ENCODE data around the gene HRAS. TPM values are rescaled to one million over a fixed set of nuclear protein-coding genes. Genes with fewer than 3 reads are reported as not detected.
A peak's percentile ranks its signal among the peaks of the same experiment; 100 is the strongest.

Gene HRAS
- polyA plus RNA-seq, 1 experiment, result 44.7 TPM

DNA sequence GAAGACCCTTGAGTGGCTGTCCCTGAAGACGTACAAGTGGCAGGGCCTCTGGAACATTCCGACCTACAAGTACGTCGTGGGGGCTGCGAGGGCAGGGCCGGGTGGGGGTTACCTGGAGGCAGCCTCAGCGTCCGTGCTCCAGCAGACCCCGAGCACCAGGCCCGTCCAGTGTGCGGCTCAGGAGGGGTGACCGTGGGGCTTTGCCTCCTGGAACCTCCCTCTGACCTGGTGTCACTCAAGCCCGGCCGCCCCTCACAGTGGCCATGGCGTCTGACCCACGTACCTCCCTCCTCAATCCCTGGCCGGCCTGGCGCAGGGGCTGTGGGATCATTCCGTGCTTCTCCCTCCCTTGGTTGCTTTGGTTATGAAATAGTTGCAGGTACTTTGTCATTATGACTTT lies 46.8 kb downstream of the HRAS start:
- Histone ChIP-seq H3K27me3 (ENCODE audit: control insufficient read depth, insufficient read depth, low read length) (no peaks in the 10 kb centered on the region), H3K27ac (ENCODE audit: low read depth, low read length) (no peak overlapping the region), H3K9me3 (ENCODE audit: control insufficient read depth, insufficient read depth, low read length) (peaks cover 19% of the 10 kb centered on the region; the same call in 1 of the 2 replicates), H3K4me3 (ENCODE audit: low read depth, low read length) (no peak overlapping the region)
- ChIA-PET CTCF (no interaction called here), POLR2A (no interaction called here)
- no peak for TF ChIP-seq CTCF (IDR thresholded peaks at IDR 0.05; ENCODE audit: low read depth, low read length)
- no peak for DNase-seq (ENCODE audit: low read depth, low spot score)

- Histone ChIP-seq H3K9me3 (ENCODE audit: control insufficient read depth, insufficient read depth, low read length) (peaks cover 19% of the 10 kb centered on the region; the same call in 1 of the 2 replicates), H3K27me3 (ENCODE audit: control insufficient read depth, insufficient read depth, low read length) (no peaks in the 10 kb centered on the region), H3K4me3 (ENCODE audit: low read depth, low read length) (no peak overlapping the region), H3K27ac (ENCODE audit: low read depth, low read length) (no peak overlapping the region)
- no peak for DNase-seq (ENCODE audit: low read depth, low spot score)
- no peak for TF ChIP-seq CTCF (IDR thresholded peaks at IDR 0.05; ENCODE audit: low read depth, low read length)
- ChIA-PET CTCF (no interaction called here), POLR2A (no interaction called here)
Observed at GRCh38 chr11:488062-488461, 47.3 kb downstream of the HRAS start.

- Histone ChIP-seq H3K9me3 (ENCODE audit: control insufficient read depth, insufficient read depth, low read length) (peaks cover 19% of the 10 kb centered on the region), H3K27me3 (ENCODE audit: control insufficient read depth, insufficient read depth, low read length) (no peaks in the 10 kb centered on the region), H3K4me3 (ENCODE audit: low read depth, low read length) (no peak overlapping the region), H3K27ac (ENCODE audit: low read depth, low read length) (no peak overlapping the region)
- ChIA-PET POLR2A (no interaction called here), CTCF (no interaction called here)
- TF ChIP-seq CTCF (IDR thresholded peaks at IDR 0.05; ENCODE audit: low read depth, low read length), result no peak
- DNase-seq (ENCODE audit: low read depth, low spot score), result no peak
Observed at GRCh38 chr11:487571-488021, 47.8 kb downstream of the HRAS start.

- ChIA-PET CTCF (interaction anchor here (0.5 kb wide), 1 partner anchor 33 kb away, joined by 6 read pairs; no protein-coding TSS in a partner anchor), POLR2A (no interaction called here)
- TF ChIP-seq CTCF (IDR thresholded peaks at IDR 0.05; ENCODE audit: low read depth, low read length), result no peak
- Histone ChIP-seq H3K27ac (ENCODE audit: low read depth, low read length) (no peak overlapping the region), H3K4me3 (ENCODE audit: low read depth, low read length) (no peak overlapping the region), H3K9me3 (ENCODE audit: control insufficient read depth, insufficient read depth, low read length) (peaks cover 26% of the 10 kb centered on the region), H3K27me3 (ENCODE audit: control insufficient read depth, insufficient read depth, low read length) (no peaks in the 10 kb centered on the region)
- no peak for DNase-seq (ENCODE audit: low read depth, low spot score)
Observed at GRCh38 chr11:486189-486588, 49.2 kb downstream of the HRAS start.

- H3K9me3 ChIP-seq (ENCODE audit: control insufficient read depth, insufficient read depth, low read length), result peaks cover 23% of the 10 kb centered on the region
- CTCF ChIA-PET, result no interaction called here
- no peak overlapping the region for H3K4me3 ChIP-seq (ENCODE audit: low read depth, low read length)
- TF ChIP-seq CTCF (IDR thresholded peaks at IDR 0.05; ENCODE audit: low read depth, low read length), result no peak
- POLR2A ChIA-PET, result no interaction called here
- H3K27me3 ChIP-seq (ENCODE audit: control insufficient read depth, insufficient read depth, low read length), result no peaks in the 10 kb centered on the region
- no peak for DNase-seq (ENCODE audit: low read depth, low spot score)
- H3K27ac ChIP-seq (ENCODE audit: low read depth, low read length), result no peak overlapping the region
Observed at GRCh38 chr11:484616-485015, 50.8 kb downstream of the HRAS start.

Small RNA genes lying within 50 kb of the gene (small RNA-seq; reads per million reads assigned to genes)
- gene MIR210 (ENCODE audit: insufficient read length, low read depth), result 834 reads per million, percentile 96 among the genes with 10 or more reads in this experiment

Other genes starting within 250 kb of the HRAS start
- 4.0 and 5.2 TPM in 2 replicates for gene PGGHG, start 246.4 kb downstream of the HRAS start, polyA plus RNA-seq (2011; rRNA removed)
- gene IFITM5, start 236.1 kb downstream of the HRAS start, polyA plus RNA-seq (2011; rRNA removed), result not detected in 2 replicates
- gene IFITM2, start 227.8 kb downstream of the HRAS start, polyA plus RNA-seq (2011; rRNA removed), result 219 and 367 TPM in 2 replicates
- gene IFITM1, start 221.5 kb downstream of the HRAS start, polyA plus RNA-seq (2011; rRNA removed), result 62.1 and 81.6 TPM in 2 replicates
- gene IFITM3, start 214.7 kb downstream of the HRAS start, polyA plus RNA-seq (2011; rRNA removed), result 426 and 760 TPM in 2 replicates
- gene B4GALNT4, start 166.1 kb downstream of the HRAS start, polyA plus RNA-seq (2011; rRNA removed), result 7.8 and 9.5 TPM in 2 replicates
- 0.55 and 1.1 TPM in 2 replicates for gene PKP3, start 141.4 kb downstream of the HRAS start, polyA plus RNA-seq (2011; rRNA removed)
- 17.8 and 20.9 TPM in 2 replicates for gene SIGIRR, start 120.6 kb downstream of the HRAS start, polyA plus RNA-seq (2011; rRNA removed)
- gene ANO9, start 93.6 kb downstream of the HRAS start, polyA plus RNA-seq (2011; rRNA removed), result 0.10 TPM in 1 of 2 replicates, not detected in the other
- gene PTDSS2, start 85.3 kb downstream of the HRAS start, polyA plus RNA-seq (2011; rRNA removed), result 15.8 and 19.7 TPM in 2 replicates
- gene RNH1, start 28.3 kb downstream of the HRAS start, polyA plus RNA-seq (2011; rRNA removed), result 98.6 and 168 TPM in 2 replicates
- 0.86 and 1.5 TPM in 2 replicates for gene LRRC56, start 2.0 kb upstream of the HRAS start, polyA plus RNA-seq (2011; rRNA removed)
- 0.32 and 0.67 TPM in 2 replicates for gene LMNTD2, start 25.2 kb upstream of the HRAS start, polyA plus RNA-seq (2011; rRNA removed)
- gene RASSF7, start 25.4 kb upstream of the HRAS start, polyA plus RNA-seq (2011; rRNA removed), result 2.5 and 4.3 TPM in 2 replicates
- 7.3 and 8.4 TPM in 2 replicates for gene PHRF1, start 40.9 kb upstream of the HRAS start, polyA plus RNA-seq (2011; rRNA removed)
- 2.4 and 3.6 TPM in 2 replicates for gene IRF7, start 80.4 kb upstream of the HRAS start, polyA plus RNA-seq (2011; rRNA removed)
- gene CDHR5, start 89.4 kb upstream of the HRAS start, polyA plus RNA-seq (2011; rRNA removed), result not detected in 2 replicates
- gene SCT, start 91.6 kb upstream of the HRAS start, polyA plus RNA-seq (2011; rRNA removed), result not detected in 2 replicates
- 0.05 TPM in 1 of 2 replicates, not detected in the other for gene DRD4, start 101.7 kb upstream of the HRAS start, polyA plus RNA-seq (2011; rRNA removed)
- 13.0 and 19.6 TPM in 2 replicates for gene DEAF1, start 159.6 kb upstream of the HRAS start, polyA plus RNA-seq (2011; rRNA removed)
- 16.2 and 18.7 TPM in 2 replicates for gene TMEM80, start 160.2 kb upstream of the HRAS start, polyA plus RNA-seq (2011; rRNA removed)
- gene EPS8L2, start 170.7 kb upstream of the HRAS start, polyA plus RNA-seq (2011; rRNA removed), result 11.0 and 17.0 TPM in 2 replicates
- 242 and 286 TPM in 2 replicates for gene TALDO1, start 211.9 kb upstream of the HRAS start, polyA plus RNA-seq (2011; rRNA removed)
- gene GATD1, start 241.9 kb upstream of the HRAS start, polyA plus RNA-seq (2011; rRNA removed), result 15.0 and 18.8 TPM in 2 replicates